ENCODE measurements around the gene HSD3B2.
A peak's percentile ranks its signal among the peaks of the same experiment; 100 is the strongest.

The HSD3B2 gene

GRCh38 chr1:119414950-119415349, at the start of gene HSD3B2:
TSS of gene HSD3B2 (plus strand) at chr1:119415150. CDS start at chr1:119415420, 270 bp downstream.
- no peak for DNase-seq (ENCODE audit: low read depth, low spot score)
- Histone ChIP-seq H3K4me3 (no peak within 1 kb of the TSS), H3K9me3 (ENCODE audit: low read depth, low read length) (no peaks in the 10 kb centered on the region), H3K9ac (ENCODE audit: insufficient read length) (no peak within 1 kb of the TSS), H3K36me3 (ENCODE audit: insufficient read depth, low read length) (no peaks in the 10 kb centered on the region), H3K27ac (no peak within 1 kb of the TSS)
- TF ChIP-seq EZH2 (IDR thresholded peaks at IDR 0.05) = no peak
- no peak for TF ChIP-seq FOXP2 (optimal IDR thresholded peaks at IDR 0.05; ENCODE audit: control extremely low read depth, extremely low read length, insufficient read depth)
- TF ChIP-seq POLR2AphosphoS5 (IDR thresholded peaks at IDR 0.05; ENCODE audit: borderline replicate concordance, low read depth, low read length) = no peak

- H3K9ac ChIP-seq (ENCODE audit: insufficient read length) = no peak overlapping the region
Measured at GRCh38 chr1:119366424-119366823, 48.5 kb upstream of the HSD3B2 start.

GRCh38 chr1:119367432-119368124, 47.4 kb upstream of the HSD3B2 start:
- Histone ChIP-seq H3K9ac (ENCODE audit: insufficient read length) (no peak overlapping the region), H3K27ac (no peak overlapping the region), H3K4me3 (no peak overlapping the region), H3K9me3 (ENCODE audit: low read depth, low read length) (no peaks in the 10 kb centered on the region), H3K36me3 (ENCODE audit: insufficient read depth, low read length) (no peaks in the 10 kb centered on the region)
- TF ChIP-seq FOXP2 (optimal IDR thresholded peaks at IDR 0.05; ENCODE audit: control extremely low read depth, extremely low read length, insufficient read depth) (no peak), POLR2AphosphoS5 (IDR thresholded peaks at IDR 0.05; ENCODE audit: borderline replicate concordance, low read depth, low read length) (no peak), EZH2 (IDR thresholded peaks at IDR 0.05) (no peak)
- no peak for DNase-seq (ENCODE audit: low read depth, low spot score)

More at GRCh38 chr1:119366424-119366823, 48.5 kb upstream of the HSD3B2 start:
- H3K27ac ChIP-seq = no peak overlapping the region
- no peak overlapping the region for H3K4me3 ChIP-seq
- H3K36me3 ChIP-seq (ENCODE audit: insufficient read depth, low read length) = no peaks in the 10 kb centered on the region
- H3K9me3 ChIP-seq (ENCODE audit: low read depth, low read length) = no peaks in the 10 kb centered on the region
- TF ChIP-seq FOXP2 (optimal IDR thresholded peaks at IDR 0.05; ENCODE audit: control extremely low read depth, extremely low read length, insufficient read depth) (no peak), POLR2AphosphoS5 (IDR thresholded peaks at IDR 0.05; ENCODE audit: borderline replicate concordance, low read depth, low read length) (no peak), EZH2 (IDR thresholded peaks at IDR 0.05) (no peak)
- DNase-seq (ENCODE audit: low read depth, low spot score) = no peak

GRCh38 chr1:119368554-119368953, 46.4 kb upstream of the HSD3B2 start, which contains the start of gene HAO2:
TSS of gene HAO2 (plus strand) at chr1:119368785. CDS start at chr1:119381086, 12,301 bp downstream.
- Histone ChIP-seq H3K9me3 (ENCODE audit: low read depth, low read length) (no peaks in the 10 kb centered on the region), H3K9ac (ENCODE audit: insufficient read length) (no peak within 1 kb of the TSS), H3K36me3 (ENCODE audit: insufficient read depth, low read length) (no peaks in the 10 kb centered on the region), H3K4me3 (no peak within 1 kb of the TSS), H3K27ac (no peak within 1 kb of the TSS)
- no peak for DNase-seq (ENCODE audit: low read depth, low spot score)
- TF ChIP-seq POLR2AphosphoS5 (IDR thresholded peaks at IDR 0.05; ENCODE audit: borderline replicate concordance, low read depth, low read length) (no peak), EZH2 (IDR thresholded peaks at IDR 0.05) (no peak), FOXP2 (optimal IDR thresholded peaks at IDR 0.05; ENCODE audit: control extremely low read depth, extremely low read length, insufficient read depth) (no peak)

GRCh38 chr1:119370748-119371147, 44.2 kb upstream of the HSD3B2 start:
- H3K4me3 ChIP-seq = no peak overlapping the region

GRCh38 chr1:119371815-119372214, 43.1 kb upstream of the HSD3B2 start:
- H3K36me3 ChIP-seq (ENCODE audit: insufficient read depth, low read length) = no peaks in the 10 kb centered on the region
- no peaks in the 10 kb centered on the region for H3K9me3 ChIP-seq (ENCODE audit: low read depth, low read length)
- TF ChIP-seq POLR2AphosphoS5 (IDR thresholded peaks at IDR 0.05; ENCODE audit: borderline replicate concordance, low read depth, low read length) = no peak
- no peak for TF ChIP-seq FOXP2 (optimal IDR thresholded peaks at IDR 0.05; ENCODE audit: control extremely low read depth, extremely low read length, insufficient read depth)
- no peak for TF ChIP-seq EZH2 (IDR thresholded peaks at IDR 0.05)
- DNase-seq (ENCODE audit: low read depth, low spot score) = peak; percentile 52
- H3K4me3 ChIP-seq = peak overlapping the region; percentile 29
- H3K9ac ChIP-seq (ENCODE audit: insufficient read length) = no peak overlapping the region
- H3K27ac ChIP-seq = no peak overlapping the region; the same call in 1 of the 2 replicates

More at GRCh38 chr1:119370748-119371147, 44.2 kb upstream of the HSD3B2 start:
- DNase-seq (ENCODE audit: low read depth, low spot score) = no peak
- Histone ChIP-seq H3K9ac (ENCODE audit: insufficient read length) (no peak overlapping the region), H3K27ac (no peak overlapping the region), H3K9me3 (ENCODE audit: low read depth, low read length) (no peaks in the 10 kb centered on the region), H3K36me3 (ENCODE audit: insufficient read depth, low read length) (no peaks in the 10 kb centered on the region)
- TF ChIP-seq POLR2AphosphoS5 (IDR thresholded peaks at IDR 0.05; ENCODE audit: borderline replicate concordance, low read depth, low read length) = no peak

- no peak for TF ChIP-seq POLR2AphosphoS5 (IDR thresholded peaks at IDR 0.05; ENCODE audit: borderline replicate concordance, low read depth, low read length)
- TF ChIP-seq EZH2 (IDR thresholded peaks at IDR 0.05) = no peak
- TF ChIP-seq FOXP2 (optimal IDR thresholded peaks at IDR 0.05; ENCODE audit: control extremely low read depth, extremely low read length, insufficient read depth) = no peak
- H3K36me3 ChIP-seq (ENCODE audit: insufficient read depth, low read length) = no peaks in the 10 kb centered on the region
- peak overlapping the region; percentile 29 for H3K4me3 ChIP-seq
- DNase-seq (ENCODE audit: low read depth, low spot score) = no peak
- H3K27ac ChIP-seq = no peak overlapping the region
- no peak overlapping the region for H3K9ac ChIP-seq (ENCODE audit: insufficient read length)
- no peaks in the 10 kb centered on the region for H3K9me3 ChIP-seq (ENCODE audit: low read depth, low read length)
Measured at GRCh38 chr1:119372503-119373086, 42.4 kb upstream of the HSD3B2 start.

GRCh38 chr1:119373465-119373864, 41.5 kb upstream of the HSD3B2 start:
- Histone ChIP-seq H3K4me3 (no peak overlapping the region), H3K27ac (no peak overlapping the region), H3K36me3 (ENCODE audit: insufficient read depth, low read length) (no peaks in the 10 kb centered on the region), H3K9ac (ENCODE audit: insufficient read length) (no peak overlapping the region), H3K9me3 (ENCODE audit: low read depth, low read length) (no peaks in the 10 kb centered on the region)
- TF ChIP-seq EZH2 (IDR thresholded peaks at IDR 0.05) (no peak), POLR2AphosphoS5 (IDR thresholded peaks at IDR 0.05; ENCODE audit: borderline replicate concordance, low read depth, low read length) (no peak), FOXP2 (optimal IDR thresholded peaks at IDR 0.05; ENCODE audit: control extremely low read depth, extremely low read length, insufficient read depth) (no peak)
- DNase-seq (ENCODE audit: low read depth, low spot score) = no peak

All from SK-N-MC (cell line).